Measurements from ENCODE around the gene TSPO.
"Not testable (repeated sequence)": the region's sequence is repeated elsewhere in the genome, so short reads cannot be mapped to it uniquely, and the experiment has no call there.

The TSPO gene

GRCh38 chr22:43151251-43152002, at the start of gene TSPO:
Gene TSPO, plus strand, starts transcription at chr22:43151559. Its CDS starts 7,680 bp downstream, at chr22:43159239.
- Histone ChIP-seq H3K36me3 (ENCODE audit: control insufficient read depth, insufficient read depth, low read length) (no peaks in the 10 kb centered on the region), H3K27me3 (ENCODE audit: control insufficient read depth, insufficient read depth, low read length) (peaks cover 22% of the 10 kb centered on the region), H3K4me3 (ENCODE audit: low read depth, low read length) (peak within 1 kb of the TSS; percentile 53), H3K9ac (ENCODE audit: low read length) (peak within 1 kb of the TSS; percentile 36), H3K4me1 (ENCODE audit: control insufficient read depth, insufficient read depth, low read length) (peaks cover 11% of the 10 kb centered on the region), H3K27ac (ENCODE audit: low read depth, low read length) (no peak within 1 kb of the TSS), H3K9me3 (ENCODE audit: control insufficient read depth, insufficient read depth, low read depth, low read length) (no peaks in the 10 kb centered on the region)

- not testable (repeated sequence) for H3K36me3 ChIP-seq (ENCODE audit: control insufficient read depth, insufficient read depth, low read length); H3K27ac ChIP-seq (ENCODE audit: low read depth, low read length); H3K27me3 ChIP-seq (ENCODE audit: control insufficient read depth, insufficient read depth, low read length); H3K9me3 ChIP-seq (ENCODE audit: control insufficient read depth, insufficient read depth, low read depth, low read length); H3K9ac ChIP-seq (ENCODE audit: low read length); H3K4me3 ChIP-seq (ENCODE audit: low read depth, low read length)
- peaks cover 10% of the 10 kb centered on the region for H3K4me1 ChIP-seq (ENCODE audit: control insufficient read depth, insufficient read depth, low read length)
These were observed 47.2 kb upstream of the TSPO start for GRCh38 chr22:43104056-43104625.

GRCh38 chr22:43104950-43105349, 46.4 kb upstream of the TSPO start:
- H3K4me1 ChIP-seq (ENCODE audit: control insufficient read depth, insufficient read depth, low read length), result peaks cover 10% of the 10 kb centered on the region
- not testable (repeated sequence) for H3K9me3 ChIP-seq (ENCODE audit: control insufficient read depth, insufficient read depth, low read depth, low read length); H3K9ac ChIP-seq (ENCODE audit: low read length); H3K36me3 ChIP-seq (ENCODE audit: control insufficient read depth, insufficient read depth, low read length); H3K4me3 ChIP-seq (ENCODE audit: low read depth, low read length); H3K27ac ChIP-seq (ENCODE audit: low read depth, low read length)
- H3K27me3 ChIP-seq (ENCODE audit: control insufficient read depth, insufficient read depth, low read length), result peaks cover 14% of the 10 kb centered on the region

- Histone ChIP-seq H3K36me3 (ENCODE audit: control insufficient read depth, insufficient read depth, low read length) (no peaks in the 10 kb centered on the region), H3K4me1 (ENCODE audit: control insufficient read depth, insufficient read depth, low read length) (peaks cover 14% of the 10 kb centered on the region), H3K9ac (ENCODE audit: low read length) (no peak overlapping the region), H3K9me3 (ENCODE audit: control insufficient read depth, insufficient read depth, low read depth, low read length) (no peaks in the 10 kb centered on the region), H3K27me3 (ENCODE audit: control insufficient read depth, insufficient read depth, low read length) (peaks cover 27% of the 10 kb centered on the region), H3K4me3 (ENCODE audit: low read depth, low read length) (no peak overlapping the region), H3K27ac (ENCODE audit: low read depth, low read length) (no peak overlapping the region)
These were observed 45.1 kb upstream of the TSPO start for GRCh38 chr22:43106302-43106701.

- Histone ChIP-seq H3K27me3 (ENCODE audit: control insufficient read depth, insufficient read depth, low read length) (peaks cover 57% of the 10 kb centered on the region), H3K4me1 (ENCODE audit: control insufficient read depth, insufficient read depth, low read length) (peaks cover 10% of the 10 kb centered on the region)
These were observed 41.8 kb upstream of the TSPO start for GRCh38 chr22:43109511-43109910.

GRCh38 chr22:43109921-43110443, 41.4 kb upstream of the TSPO start:
- peak overlapping the region; percentile 62 for H3K4me3 ChIP-seq (ENCODE audit: low read depth, low read length)
- peaks cover 10% of the 10 kb centered on the region for H3K4me1 ChIP-seq (ENCODE audit: control insufficient read depth, insufficient read depth, low read length)
- no peak overlapping the region for H3K27ac ChIP-seq (ENCODE audit: low read depth, low read length)
- H3K27me3 ChIP-seq (ENCODE audit: control insufficient read depth, insufficient read depth, low read length), result peaks cover 62% of the 10 kb centered on the region
- H3K9ac ChIP-seq (ENCODE audit: low read length), result no peak overlapping the region
- no peaks in the 10 kb centered on the region for H3K36me3 ChIP-seq (ENCODE audit: control insufficient read depth, insufficient read depth, low read length)
- no peaks in the 10 kb centered on the region for H3K9me3 ChIP-seq (ENCODE audit: control insufficient read depth, insufficient read depth, low read depth, low read length)

More at GRCh38 chr22:43109511-43109910, 41.8 kb upstream of the TSPO start:
- Histone ChIP-seq H3K36me3 (ENCODE audit: control insufficient read depth, insufficient read depth, low read length) (no peaks in the 10 kb centered on the region), H3K4me3 (ENCODE audit: low read depth, low read length) (peak overlapping the region; percentile 4; the same call in 1 of the 2 replicates), H3K9ac (ENCODE audit: low read length) (no peak overlapping the region), H3K27ac (ENCODE audit: low read depth, low read length) (no peak overlapping the region), H3K9me3 (ENCODE audit: control insufficient read depth, insufficient read depth, low read depth, low read length) (no peaks in the 10 kb centered on the region)

GRCh38 chr22:43110444-43110926, 40.9 kb upstream of the TSPO start, which contains the start of gene BIK:
Gene BIK, plus strand, starts transcription at chr22:43110750. Its CDS starts 13,273 bp downstream, at chr22:43124023.
- H3K36me3 ChIP-seq (ENCODE audit: control insufficient read depth, insufficient read depth, low read length), result no peaks in the 10 kb centered on the region
- peak within 1 kb of the TSS; percentile 62 for H3K4me3 ChIP-seq (ENCODE audit: low read depth, low read length)
- H3K9ac ChIP-seq (ENCODE audit: low read length), result peak within 1 kb of the TSS; percentile 17
- H3K27me3 ChIP-seq (ENCODE audit: control insufficient read depth, insufficient read depth, low read length), result peaks cover 65% of the 10 kb centered on the region
- peaks cover 10% of the 10 kb centered on the region for H3K4me1 ChIP-seq (ENCODE audit: control insufficient read depth, insufficient read depth, low read length)
- no peaks in the 10 kb centered on the region for H3K9me3 ChIP-seq (ENCODE audit: control insufficient read depth, insufficient read depth, low read depth, low read length)
- H3K27ac ChIP-seq (ENCODE audit: low read depth, low read length), result no peak within 1 kb of the TSS

GRCh38 chr22:43110927-43111623, 40.3 kb upstream of the TSPO start:
- no peak overlapping the region for H3K27ac ChIP-seq (ENCODE audit: low read depth, low read length)
- peaks cover 10% of the 10 kb centered on the region for H3K4me1 ChIP-seq (ENCODE audit: control insufficient read depth, insufficient read depth, low read length)
- H3K4me3 ChIP-seq (ENCODE audit: low read depth, low read length), result peak overlapping the region; percentile 62
- peaks cover 65% of the 10 kb centered on the region for H3K27me3 ChIP-seq (ENCODE audit: control insufficient read depth, insufficient read depth, low read length)
- H3K9me3 ChIP-seq (ENCODE audit: control insufficient read depth, insufficient read depth, low read depth, low read length), result no peaks in the 10 kb centered on the region
- H3K36me3 ChIP-seq (ENCODE audit: control insufficient read depth, insufficient read depth, low read length), result no peaks in the 10 kb centered on the region
- peak overlapping the region; percentile 17 for H3K9ac ChIP-seq (ENCODE audit: low read length)

- Histone ChIP-seq H3K36me3 (ENCODE audit: control insufficient read depth, insufficient read depth, low read length) (no peaks in the 10 kb centered on the region), H3K27me3 (ENCODE audit: control insufficient read depth, insufficient read depth, low read length) (peaks cover 63% of the 10 kb centered on the region), H3K9me3 (ENCODE audit: control insufficient read depth, insufficient read depth, low read depth, low read length) (no peaks in the 10 kb centered on the region), H3K27ac (ENCODE audit: low read depth, low read length) (no peak overlapping the region), H3K4me3 (ENCODE audit: low read depth, low read length) (no peak overlapping the region), H3K9ac (ENCODE audit: low read length) (no peak overlapping the region), H3K4me1 (ENCODE audit: control insufficient read depth, insufficient read depth, low read length) (peaks cover 17% of the 10 kb centered on the region)
These were observed 37.7 kb upstream of the TSPO start for GRCh38 chr22:43113526-43114251.

- H3K27me3 ChIP-seq (ENCODE audit: control insufficient read depth, insufficient read depth, low read length), result peaks cover 51% of the 10 kb centered on the region
- no peak overlapping the region for H3K4me3 ChIP-seq (ENCODE audit: low read depth, low read length)
- no peak overlapping the region for H3K9ac ChIP-seq (ENCODE audit: low read length)
- H3K4me1 ChIP-seq (ENCODE audit: control insufficient read depth, insufficient read depth, low read length), result peaks cover 18% of the 10 kb centered on the region
- H3K36me3 ChIP-seq (ENCODE audit: control insufficient read depth, insufficient read depth, low read length), result no peaks in the 10 kb centered on the region
- H3K9me3 ChIP-seq (ENCODE audit: control insufficient read depth, insufficient read depth, low read depth, low read length), result no peaks in the 10 kb centered on the region
- H3K27ac ChIP-seq (ENCODE audit: low read depth, low read length), result no peak overlapping the region
These were observed 36.4 kb upstream of the TSPO start for GRCh38 chr22:43114958-43115357.
